ENCODE data around the gene ERI2. TPM values are rescaled to one million over a fixed set of nuclear protein-coding genes. Genes with fewer than 3 reads are reported as not detected.

Gene ERI2
- total RNA-seq, 2 experiments from 2014 or later = 41.8 to 48.0 TPM

GRCh38 chr16:20774703-20775362 is 31.4 kb downstream of the ERI2 start:
- Histone ChIP-seq H4K20me1 (ENCODE audit: insufficient read depth, low read length) (no peaks in the 10 kb centered on the region), H3K36me3 (ENCODE audit: insufficient read depth, low read length) (no peaks in the 10 kb centered on the region), H3K27ac (ENCODE audit: low read depth, low read length, poor library complexity, severe bottlenecking) (no peak overlapping the region), H3K4me1 (ENCODE audit: insufficient read depth, low read length, poor library complexity, severe bottlenecking) (no peaks in the 10 kb centered on the region), H2AFZ (ENCODE audit: low read length) (no peak overlapping the region), H3K4me2 (ENCODE audit: low read length) (no peak overlapping the region), H3K9me3 (ENCODE audit: low read length) (no peaks in the 10 kb centered on the region), H3K4me3 (ENCODE audit: low read depth, low read length, poor library complexity, severe bottlenecking) (no peak overlapping the region), H3K79me2 (ENCODE audit: insufficient read depth, low read depth, low read length) (no peaks in the 10 kb centered on the region), H3K9me2 (ENCODE audit: insufficient read depth, low read length) (no peaks in the 10 kb centered on the region)
- TF ChIP-seq EZH2phosphoT487 (IDR thresholded peaks at IDR 0.05; ENCODE audit: borderline replicate concordance, low read depth, low read length) = no peak
- TF ChIP-seq, protein P1, sequence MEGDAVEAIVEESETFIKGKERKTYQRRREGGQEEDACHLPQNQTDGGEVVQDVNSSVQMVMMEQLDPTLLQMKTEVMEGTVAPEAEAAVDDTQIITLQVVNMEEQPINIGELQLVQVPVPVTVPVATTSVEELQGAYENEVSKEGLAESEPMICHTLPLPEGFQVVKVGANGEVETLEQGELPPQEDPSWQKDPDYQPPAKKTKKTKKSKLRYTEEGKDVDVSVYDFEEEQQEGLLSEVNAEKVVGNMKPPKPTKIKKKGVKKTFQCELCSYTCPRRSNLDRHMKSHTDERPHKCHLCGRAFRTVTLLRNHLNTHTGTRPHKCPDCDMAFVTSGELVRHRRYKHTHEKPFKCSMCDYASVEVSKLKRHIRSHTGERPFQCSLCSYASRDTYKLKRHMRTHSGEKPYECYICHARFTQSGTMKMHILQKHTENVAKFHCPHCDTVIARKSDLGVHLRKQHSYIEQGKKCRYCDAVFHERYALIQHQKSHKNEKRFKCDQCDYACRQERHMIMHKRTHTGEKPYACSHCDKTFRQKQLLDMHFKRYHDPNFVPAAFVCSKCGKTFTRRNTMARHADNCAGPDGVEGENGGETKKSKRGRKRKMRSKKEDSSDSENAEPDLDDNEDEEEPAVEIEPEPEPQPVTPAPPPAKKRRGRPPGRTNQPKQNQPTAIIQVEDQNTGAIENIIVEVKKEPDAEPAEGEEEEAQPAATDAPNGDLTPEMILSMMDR (conservative IDR thresholded peaks at IDR 0.05; ENCODE audit: low read length) = peak; percentile 83
- no TSS peak for BruUV-seq (replicated peaks)
- peak; percentile 67 for DNase-seq (ENCODE audit: low spot score)
- intact Hi-C loops (cut with micrococcal nuclease; ENCODE audit: unreplicated experiment) = no loop called here
- CTCF ChIA-PET (ENCODE audit: unreplicated experiment) = interaction anchor here (0.6 kb wide), 1 partner anchor 23 kb away, joined by 3 read pairs; no protein-coding TSS in a partner anchor
- POLR2A ChIA-PET = no interaction called here

DNA sequence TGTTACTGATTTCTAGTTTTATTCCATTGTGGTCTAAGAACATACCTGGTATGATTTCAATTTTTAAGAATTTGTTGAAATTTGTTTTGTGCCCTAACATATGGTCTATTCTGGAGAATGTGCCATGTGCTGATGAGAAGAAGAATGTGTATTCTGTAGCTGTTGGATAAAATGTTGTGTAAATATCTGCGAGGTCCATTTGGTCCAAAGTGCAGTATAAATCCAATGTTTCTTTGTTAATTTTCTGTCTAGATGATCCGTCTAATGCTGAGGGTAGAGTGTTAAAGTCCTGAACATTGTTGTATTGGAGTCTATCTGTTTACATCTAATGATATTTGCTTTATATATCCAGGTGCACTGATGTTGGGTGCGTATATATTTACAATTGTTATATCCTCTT is 32.6 kb downstream of the ERI2 start:
- Histone ChIP-seq H3K4me3 (ENCODE audit: low read depth, low read length, poor library complexity, severe bottlenecking) (no peak overlapping the region), H3K9me3 (ENCODE audit: low read length) (no peaks in the 10 kb centered on the region), H3K36me3 (ENCODE audit: insufficient read depth, low read length) (no peaks in the 10 kb centered on the region), H2AFZ (ENCODE audit: low read length) (no peak overlapping the region), H3K4me2 (ENCODE audit: low read length) (no peak overlapping the region), H3K9me2 (ENCODE audit: insufficient read depth, low read length) (no peaks in the 10 kb centered on the region), H3K27ac (ENCODE audit: low read depth, low read length, poor library complexity, severe bottlenecking) (no peak overlapping the region), H3K79me2 (ENCODE audit: insufficient read depth, low read depth, low read length) (no peaks in the 10 kb centered on the region), H4K20me1 (ENCODE audit: insufficient read depth, low read length) (no peaks in the 10 kb centered on the region), H3K4me1 (ENCODE audit: insufficient read depth, low read length, poor library complexity, severe bottlenecking) (no peaks in the 10 kb centered on the region)
- DNase-seq (ENCODE audit: low spot score) = no peak
- ChIA-PET POLR2A (no interaction called here), CTCF (ENCODE audit: unreplicated experiment) (no interaction called here)
- intact Hi-C loops (cut with micrococcal nuclease; ENCODE audit: unreplicated experiment) = no loop called here
- TF ChIP-seq, protein P1 (conservative IDR thresholded peaks at IDR 0.05; ENCODE audit: low read length) = no peak
- no peak for TF ChIP-seq EZH2phosphoT487 (IDR thresholded peaks at IDR 0.05; ENCODE audit: borderline replicate concordance, low read depth, low read length)
- BruUV-seq (replicated peaks) = no TSS peak

- no peaks in the 10 kb centered on the region for H3K36me3 ChIP-seq (ENCODE audit: insufficient read depth, low read length)
- TF ChIP-seq EZH2phosphoT487 (IDR thresholded peaks at IDR 0.05; ENCODE audit: borderline replicate concordance, low read depth, low read length) = no peak
- TF ChIP-seq, protein P1 (conservative IDR thresholded peaks at IDR 0.05; ENCODE audit: low read length) = no peak
- no peak overlapping the region for H3K4me3 ChIP-seq (ENCODE audit: low read depth, low read length, poor library complexity, severe bottlenecking)
- H4K20me1 ChIP-seq (ENCODE audit: insufficient read depth, low read length) = no peaks in the 10 kb centered on the region
- BruUV-seq (replicated peaks) = no TSS peak
- H2AFZ ChIP-seq (ENCODE audit: low read length) = no peak overlapping the region
- no peaks in the 10 kb centered on the region for H3K9me2 ChIP-seq (ENCODE audit: insufficient read depth, low read length)
- no peaks in the 10 kb centered on the region for H3K9me3 ChIP-seq (ENCODE audit: low read length)
- POLR2A ChIA-PET = no interaction called here
- intact Hi-C loops (cut with micrococcal nuclease; ENCODE audit: unreplicated experiment) = no loop called here
- H3K79me2 ChIP-seq (ENCODE audit: insufficient read depth, low read depth, low read length) = no peaks in the 10 kb centered on the region
- no peak overlapping the region for H3K4me2 ChIP-seq (ENCODE audit: low read length)
- H3K4me1 ChIP-seq (ENCODE audit: insufficient read depth, low read length, poor library complexity, severe bottlenecking) = peaks cover 7% of the 10 kb centered on the region
- DNase-seq (ENCODE audit: low spot score) = no peak
- no peak overlapping the region for H3K27ac ChIP-seq (ENCODE audit: low read depth, low read length, poor library complexity, severe bottlenecking)
- CTCF ChIA-PET (ENCODE audit: unreplicated experiment) = no interaction called here
These were observed 37.5 kb downstream of the ERI2 start for GRCh38 chr16:20768818-20769217.

All from OCI-LY7 (cell line).